Measurements from ENCODE around the gene IVNS1ABP. TPM values are rescaled to one million over a fixed set of nuclear protein-coding genes. Genes with fewer than 3 reads are reported as not detected.

Gene IVNS1ABP
- total RNA-seq, 1 donor from 2014 or later = 123 TPM

DNA sequence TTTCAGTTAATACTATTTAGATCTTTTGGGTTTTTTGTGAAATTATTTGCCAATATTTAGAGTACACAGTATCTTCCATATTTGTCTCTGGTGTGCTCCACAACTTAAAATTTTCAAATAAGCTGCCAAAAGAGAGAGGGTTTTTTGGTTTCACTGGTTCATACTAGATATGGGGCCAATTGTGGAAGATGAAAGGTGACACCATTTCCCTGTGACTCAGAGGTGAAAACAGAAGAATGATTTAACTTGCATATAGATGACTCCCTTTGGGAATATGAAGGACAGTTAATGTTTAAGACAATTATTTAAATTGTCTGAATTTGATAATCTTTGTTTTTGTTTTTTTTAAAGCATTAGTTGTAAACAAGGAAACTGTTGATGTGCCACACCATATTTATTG lies 37.5 kb downstream of the IVNS1ABP start:
- Mint-ChIP-seq H3K4me1 (ENCODE audit: low read depth) (peaks cover 20% of the 10 kb centered on the region), H3K9me3 (ENCODE audit: low read depth) (no peaks in the 10 kb centered on the region), H3K27ac (ENCODE audit: unreplicated experiment) (no peak overlapping the region), H3K4me3 (ENCODE audit: unreplicated experiment) (no peak overlapping the region), H3K36me3 (ENCODE audit: low read depth) (peaks cover 6% of the 10 kb centered on the region), H3K27me3 (ENCODE audit: low read depth) (no peaks in the 10 kb centered on the region)
- TF ChIP-seq, protein P1, sequence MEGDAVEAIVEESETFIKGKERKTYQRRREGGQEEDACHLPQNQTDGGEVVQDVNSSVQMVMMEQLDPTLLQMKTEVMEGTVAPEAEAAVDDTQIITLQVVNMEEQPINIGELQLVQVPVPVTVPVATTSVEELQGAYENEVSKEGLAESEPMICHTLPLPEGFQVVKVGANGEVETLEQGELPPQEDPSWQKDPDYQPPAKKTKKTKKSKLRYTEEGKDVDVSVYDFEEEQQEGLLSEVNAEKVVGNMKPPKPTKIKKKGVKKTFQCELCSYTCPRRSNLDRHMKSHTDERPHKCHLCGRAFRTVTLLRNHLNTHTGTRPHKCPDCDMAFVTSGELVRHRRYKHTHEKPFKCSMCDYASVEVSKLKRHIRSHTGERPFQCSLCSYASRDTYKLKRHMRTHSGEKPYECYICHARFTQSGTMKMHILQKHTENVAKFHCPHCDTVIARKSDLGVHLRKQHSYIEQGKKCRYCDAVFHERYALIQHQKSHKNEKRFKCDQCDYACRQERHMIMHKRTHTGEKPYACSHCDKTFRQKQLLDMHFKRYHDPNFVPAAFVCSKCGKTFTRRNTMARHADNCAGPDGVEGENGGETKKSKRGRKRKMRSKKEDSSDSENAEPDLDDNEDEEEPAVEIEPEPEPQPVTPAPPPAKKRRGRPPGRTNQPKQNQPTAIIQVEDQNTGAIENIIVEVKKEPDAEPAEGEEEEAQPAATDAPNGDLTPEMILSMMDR (IDR thresholded peaks at IDR 0.05) = no peak
- no peak for DNase-seq (ENCODE audit: low spot score)

DNA sequence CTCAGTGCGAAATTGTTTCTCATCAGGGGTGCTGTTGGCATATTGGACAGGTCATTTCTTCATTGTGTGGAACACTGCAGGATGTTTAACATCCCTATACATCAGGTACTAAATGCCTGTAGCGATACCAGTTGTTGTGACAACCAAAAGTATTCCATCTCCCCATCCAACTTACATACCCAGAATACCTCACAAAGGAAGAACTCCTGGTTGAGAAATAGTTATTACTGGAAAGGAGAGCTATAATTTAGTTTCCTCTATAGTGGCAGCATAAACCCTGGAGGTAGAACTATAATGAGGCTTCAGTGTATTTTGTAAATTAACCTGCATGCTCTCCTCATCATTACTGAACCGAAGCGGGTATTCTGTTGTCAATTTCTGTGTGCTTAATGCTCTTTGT lies 45.1 kb downstream of the IVNS1ABP start:
- TF ChIP-seq, protein P1 (IDR thresholded peaks at IDR 0.05) = no peak
- Mint-ChIP-seq H3K36me3 (ENCODE audit: low read depth) (no peaks in the 10 kb centered on the region), H3K27me3 (ENCODE audit: low read depth) (no peaks in the 10 kb centered on the region), H3K4me1 (ENCODE audit: low read depth) (peaks cover 15% of the 10 kb centered on the region), H3K4me3 (ENCODE audit: unreplicated experiment) (no peak overlapping the region), H3K27ac (ENCODE audit: unreplicated experiment) (no peak overlapping the region), H3K9me3 (ENCODE audit: low read depth) (no peaks in the 10 kb centered on the region)
- no peak for DNase-seq (ENCODE audit: low spot score)

DNA sequence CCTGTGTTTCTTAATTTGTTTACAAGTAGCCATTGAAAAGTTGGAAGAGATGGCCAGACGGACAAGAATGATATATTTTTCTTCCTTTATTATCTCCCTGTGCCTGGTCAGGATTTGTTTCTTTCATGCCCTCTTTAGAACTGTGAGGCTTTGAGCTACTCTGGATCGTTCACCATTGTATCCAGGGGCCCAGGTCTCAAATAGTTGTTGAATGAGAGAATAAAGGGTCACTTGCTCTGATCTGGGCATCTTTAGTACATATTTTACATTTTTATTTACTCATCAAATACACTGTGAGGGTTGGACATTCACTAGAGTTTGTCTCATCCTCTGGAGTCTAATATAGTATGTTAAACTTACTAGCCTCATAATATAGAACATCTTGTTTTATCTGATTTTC lies 48.7 kb downstream of the IVNS1ABP start:
- Mint-ChIP-seq H3K27me3 (ENCODE audit: low read depth) (no peaks in the 10 kb centered on the region), H3K4me1 (ENCODE audit: low read depth) (peaks cover 15% of the 10 kb centered on the region), H3K36me3 (ENCODE audit: low read depth) (no peaks in the 10 kb centered on the region), H3K27ac (ENCODE audit: unreplicated experiment) (no peak overlapping the region), H3K9me3 (ENCODE audit: low read depth) (no peaks in the 10 kb centered on the region), H3K4me3 (ENCODE audit: unreplicated experiment) (no peak overlapping the region)
- no peak for DNase-seq (ENCODE audit: low spot score)
- TF ChIP-seq, protein P1 (IDR thresholded peaks at IDR 0.05) = no peak

DNA sequence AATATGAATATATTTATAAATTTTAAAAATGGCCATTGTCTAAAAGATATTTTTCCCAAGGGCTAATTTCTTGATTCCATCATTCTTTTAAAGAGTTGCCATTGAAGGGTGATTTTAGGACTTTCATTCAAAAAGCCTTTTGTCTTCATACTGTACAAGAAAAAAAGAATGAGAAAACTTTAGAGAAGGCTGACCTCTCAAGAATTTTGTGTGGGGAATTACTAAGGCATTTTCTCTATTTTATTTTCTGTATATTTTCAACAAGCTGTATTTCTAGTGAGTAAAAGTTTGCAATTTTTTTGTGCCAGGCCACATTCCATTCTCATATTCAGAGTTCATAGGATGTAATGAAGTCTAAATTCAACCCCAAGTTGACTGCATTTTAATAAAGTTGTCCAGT lies 49.3 kb downstream of the IVNS1ABP start:
- Mint-ChIP-seq H3K4me1 (ENCODE audit: low read depth) (peaks cover 15% of the 10 kb centered on the region), H3K27ac (ENCODE audit: unreplicated experiment) (no peak overlapping the region), H3K9me3 (ENCODE audit: low read depth) (no peaks in the 10 kb centered on the region), H3K36me3 (ENCODE audit: low read depth) (no peaks in the 10 kb centered on the region), H3K27me3 (ENCODE audit: low read depth) (no peaks in the 10 kb centered on the region), H3K4me3 (ENCODE audit: unreplicated experiment) (no peak overlapping the region)
- TF ChIP-seq, protein P1 (IDR thresholded peaks at IDR 0.05) = no peak
- no peak for DNase-seq (ENCODE audit: low spot score)

DNA sequence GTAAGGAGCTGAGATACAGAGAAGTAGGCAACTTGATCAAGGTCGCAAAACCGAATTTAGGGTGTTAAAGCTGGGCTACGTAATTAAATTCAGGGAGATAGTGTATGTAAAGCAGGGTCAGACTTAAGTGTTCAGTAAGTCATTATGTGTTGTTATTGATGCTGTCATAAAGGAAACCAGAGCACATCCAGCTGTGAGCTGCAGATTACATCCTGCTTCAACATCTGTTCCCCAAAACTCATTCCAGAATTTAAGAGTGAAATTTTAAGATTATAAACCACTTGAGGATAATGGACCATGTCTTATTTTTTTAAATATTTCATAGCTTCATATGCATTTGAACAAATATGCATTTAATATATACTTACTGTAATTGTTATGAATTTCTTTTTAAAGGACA lies 49.7 kb downstream of the IVNS1ABP start:
- TF ChIP-seq, protein P1 (IDR thresholded peaks at IDR 0.05) = no peak
- no peak for DNase-seq (ENCODE audit: low spot score)
- Mint-ChIP-seq H3K4me3 (ENCODE audit: unreplicated experiment) (no peak overlapping the region), H3K4me1 (ENCODE audit: low read depth) (peaks cover 13% of the 10 kb centered on the region), H3K27ac (ENCODE audit: unreplicated experiment) (no peak overlapping the region), H3K27me3 (ENCODE audit: low read depth) (no peaks in the 10 kb centered on the region), H3K36me3 (ENCODE audit: low read depth) (no peaks in the 10 kb centered on the region), H3K9me3 (ENCODE audit: low read depth) (no peaks in the 10 kb centered on the region)

Data from chondrocyte (in vitro differentiated cells).